Testis (tissue), 3 donors: ENCODE results near the gene ITPKB. TPM values are rescaled to one million over a fixed set of nuclear protein-coding genes. Genes with fewer than 3 reads are reported as not detected.

Experiments
- DNase-seq: peaks from one replicate; pipeline ENCODE4 v3.0.0-alpha.2; 2019
- H3K27ac ChIP-seq, 2 donors: fragments of 200-600 bp; sonication (generic); one replicate each; pipeline ENCODE4 v1.5.1; 2019
- H3K27me3 ChIP-seq: fragments of 200-600 bp; sonication (generic); one replicate; pipeline ENCODE4 v1.5.1; 2019
- H3K36me3 ChIP-seq: fragments of 200-600 bp; sonication (generic); one replicate; pipeline ENCODE4 v1.5.1; 2017; ENCODE audit warnings: low read depth; ENCODE audit errors: missing control alignments
- H3K4me1 ChIP-seq: fragments of 200-600 bp; sonication (generic); one replicate; pipeline ENCODE4 v1.5.1; 2019
- H3K4me3 ChIP-seq, 2 donors: fragments of 200-600 bp; sonication (generic); one replicate each; pipeline ENCODE4 v1.5.1; 2017 to 2019
- H3K9me3 ChIP-seq: fragments of 200-600 bp; sonication (generic); one replicate; pipeline ENCODE4 v1.5.1; 2017
- CTCF ChIP-seq, 3 experiments: fragments of 450-650 bp in 2 of 3; fragments of 200-600 bp in 1 of 3; sonication (generic) in 1 of 3; IDR thresholded peaks; one replicate each; pipeline ENCODE4 v1.5.1; 2016 to 2019; ENCODE audit warnings: antibody characterized with exemption in 3 of 3, mild to moderate bottlenecking in 2 of 3, moderate library complexity in 1 of 3
- POLR2A ChIP-seq: fragments of 450-650 bp; IDR thresholded peaks from one replicate; pipeline ENCODE4 v1.6.1; 2017; ENCODE audit warnings: antibody characterized with exemption, mild to moderate bottlenecking, moderate library complexity
- WGBS, 2 donors: methylation state at CpG; one replicate each; pipeline ENCODE4 v1.1.5; 2018; 5-methylcytosine and 5-hydroxymethylcytosine counted together
- intact Hi-C: fragments of 100-400 bp; cut with DNase I; formaldehyde crosslinking; loops from one replicate; pipeline ENCODE4 v1.15.1; 2023; ENCODE audit warnings: low total_unique reads
- polyA plus RNA-seq: library from polyadenylated mRNA; stranded (reverse); fragments of 350-450 nt; fragmentation: Illumina TruSeq; extraction: RNeasy Lipid Tissue Mini Kit (QIAGEN cat#74804); gene quantifications from one replicate; pipeline ENCODE4 v1.2.3, GENCODE V29; 2014; ENCODE audit warnings: low read depth, low replicate concordance; ENCODE audit not compliant: insufficient read depth
- total RNA-seq, 2 donors: library from RNA; depleted of rRNA; stranded (reverse); fragments of >200 nt; gene quantifications; one replicate each; pipeline ENCODE4 v1.2.3, GENCODE V29; 2016

The ITPKB gene
- total and polyA plus RNA-seq, 3 donors from 2014 or later = 11.4 to 18.0 (median 13.5) TPM

GRCh38 chr1:226608699-226609505, 130.2 kb downstream of the ITPKB start:
- peaks cover 26% of the 10 kb centered on the region for H3K4me1 ChIP-seq
- peak; percentile 87 for DNase-seq
- WGBS, 2 donors = 67 to 70% methylated on average over 18 of the region's 18 CpGs
- H3K27me3 ChIP-seq = no peaks in the 10 kb centered on the region
- no peak overlapping the region for H3K4me3 ChIP-seq
- no peaks in the 10 kb centered on the region for H3K36me3 ChIP-seq
- H3K27ac ChIP-seq = no peak overlapping the region
- TF ChIP-seq CTCF (IDR thresholded peaks at IDR 0.05) (peak; percentile 34 to 82 (median 48)), POLR2A (no peak)
- no peaks in the 10 kb centered on the region for H3K9me3 ChIP-seq
- intact Hi-C loops = no loop called here

GRCh38 chr1:226607821-226608220, 131.3 kb downstream of the ITPKB start:
- TF ChIP-seq CTCF (IDR thresholded peaks at IDR 0.05) = no peak
- no peak for TF ChIP-seq POLR2A
- Histone ChIP-seq H3K9me3 (no peaks in the 10 kb centered on the region), H3K4me1 (peaks cover 35% of the 10 kb centered on the region), H3K36me3 (no peaks in the 10 kb centered on the region), H3K4me3 (no peak overlapping the region), H3K27ac (no peak overlapping the region), H3K27me3 (no peaks in the 10 kb centered on the region)
- no peak for DNase-seq
- intact Hi-C loops = no loop called here
- 100% methylated on average over 1 of the region's 1 CpG for WGBS, 2 donors

GRCh38 chr1:226607268-226607660, 131.8 kb downstream of the ITPKB start:
- intact Hi-C loops = no loop called here
- DNase-seq = no peak
- Histone ChIP-seq H3K27me3 (no peaks in the 10 kb centered on the region), H3K27ac (no peak overlapping the region), H3K9me3 (no peaks in the 10 kb centered on the region), H3K4me3 (no peak overlapping the region), H3K4me1 (peaks cover 38% of the 10 kb centered on the region), H3K36me3 (no peaks in the 10 kb centered on the region)
- TF ChIP-seq POLR2A (no peak), CTCF (IDR thresholded peaks at IDR 0.05) (no peak)
- WGBS, 2 donors = 96% methylated on average over 12 of the region's 12 CpGs

- peak; percentile 36 for DNase-seq
- Histone ChIP-seq H3K4me3 (no peak overlapping the region), H3K27me3 (no peaks in the 10 kb centered on the region), H3K4me1 (peaks cover 40% of the 10 kb centered on the region), H3K27ac (no peak overlapping the region), H3K9me3 (no peaks in the 10 kb centered on the region), H3K36me3 (no peaks in the 10 kb centered on the region)
- TF ChIP-seq POLR2A = no peak
- TF ChIP-seq CTCF (IDR thresholded peaks at IDR 0.05) = no peak
- intact Hi-C loops = no loop called here
- 49 to 67% methylated on average over 4 to 11 of the region's 11 CpGs for WGBS, 2 donors
Measured at GRCh38 chr1:226606311-226607267, 132.5 kb downstream of the ITPKB start.
